Natural killer cell (primary cell): Measurements from ENCODE around the gene NLGN4X. TPM values are rescaled to one million over a fixed set of nuclear protein-coding genes. Genes with fewer than 3 reads are reported as not detected.

ENCODE experiments used
- ATAC-seq, 3 donors: fragments of 150-1000 bp in 2 of 3; fragments of 200-7000 bp in 1 of 3; cut with Tn5 transposase; 1 replicate in 1 of 3; 2 replicates in 2 of 3; pipeline ENCODE4 v1.10.0; 2021; ENCODE audit warnings: mild to moderate bottlenecking in 2 of 3, moderate library complexity in 2 of 3
- DNase-seq, 2 donors: peaks; one replicate each; pipeline versions ENCODE4 v3.0.0 to v3.0.0-alpha.2; 2013 to 2021; ENCODE audit warnings: mixed read lengths in 1 of 2
- H3K27ac ChIP-seq: one replicate; pipeline ENCODE4 v1.5.1; 2013; ENCODE audit warnings: mild to moderate bottlenecking, low read length
- H3K27me3 ChIP-seq: one replicate; pipeline ENCODE4 v1.6.1; 2013; ENCODE audit warnings: low read length; ENCODE audit not compliant: control insufficient read depth, insufficient read depth
- H3K36me3 ChIP-seq: one replicate; pipeline ENCODE4 v1.6.1; 2013; ENCODE audit warnings: low read length; ENCODE audit not compliant: control insufficient read depth, insufficient read depth
- H3K4me1 ChIP-seq: one replicate; pipeline ENCODE4 v1.6.1; 2013; ENCODE audit warnings: low read length; ENCODE audit not compliant: control insufficient read depth, insufficient read depth
- H3K4me3 ChIP-seq: one replicate; pipeline ENCODE4 v1.5.1; 2013; ENCODE audit warnings: low read length
- H3K9me3 ChIP-seq: one replicate; pipeline ENCODE4 v1.6.1; 2013; ENCODE audit warnings: low read length; ENCODE audit not compliant: control insufficient read depth, insufficient read depth
- H3K27ac Mint-ChIP-seq, 2 donors: one replicate each; pipeline ENCODE4 v1.8.0; 2022; ENCODE audit warnings: mild to moderate bottlenecking in 2 of 2, mixed read lengths in 2 of 2, moderate library complexity in 1 of 2
- H3K27me3 Mint-ChIP-seq, 2 donors: one replicate each; pipeline ENCODE4 v1.8.0; 2022; ENCODE audit warnings: low read depth in 2 of 2, mixed read lengths in 2 of 2
- H3K36me3 Mint-ChIP-seq: one replicate; pipeline ENCODE4 v1.8.0; 2022; ENCODE audit warnings: mixed read lengths
- H3K4me1 Mint-ChIP-seq, 2 donors: one replicate each; pipeline ENCODE4 v1.8.0; 2022; ENCODE audit warnings: mixed read lengths in 2 of 2
- H3K4me3 Mint-ChIP-seq: one replicate; pipeline ENCODE4 v1.8.0; 2022; ENCODE audit warnings: mild to moderate bottlenecking, moderate library complexity, mixed read lengths
- H3K9me3 Mint-ChIP-seq, 2 donors: one replicate each; pipeline ENCODE4 v1.8.0; 2022; ENCODE audit warnings: mixed read lengths in 2 of 2
- CTCF ChIP-seq: fragments of 200-600 bp; IDR thresholded peaks from one replicate; pipeline ENCODE4 v1.8.0; 2022; ENCODE audit warnings: antibody characterized with exemption
- WGBS: methylation state at CpG from one replicate; pipeline ENCODE4 v1.1.7; 2013; ENCODE audit warnings: missing lambda C conversion rate; ENCODE audit not compliant: insufficient coverage; 5-methylcytosine and 5-hydroxymethylcytosine counted together
- intact Hi-C: fragments of 100-400 bp; cut with micrococcal nuclease; formaldehyde crosslinking; loops from one replicate; pipeline ENCODE4 v1.14.2; 2022
- total RNA-seq, 4 donors: library from RNA; stranded (reverse); fragments of 120-200 nt in 1 of 4; gene quantifications; one replicate each; pipeline versions ENCODE4 v1.2.3 to v1.2.4, GENCODE V29; 2013 to 2022

NLGN4X gene
- total RNA-seq, 3 donors from 2014 or later (not counting 1 experiment from before 2014, with no cell fraction given): not detected

DNA sequence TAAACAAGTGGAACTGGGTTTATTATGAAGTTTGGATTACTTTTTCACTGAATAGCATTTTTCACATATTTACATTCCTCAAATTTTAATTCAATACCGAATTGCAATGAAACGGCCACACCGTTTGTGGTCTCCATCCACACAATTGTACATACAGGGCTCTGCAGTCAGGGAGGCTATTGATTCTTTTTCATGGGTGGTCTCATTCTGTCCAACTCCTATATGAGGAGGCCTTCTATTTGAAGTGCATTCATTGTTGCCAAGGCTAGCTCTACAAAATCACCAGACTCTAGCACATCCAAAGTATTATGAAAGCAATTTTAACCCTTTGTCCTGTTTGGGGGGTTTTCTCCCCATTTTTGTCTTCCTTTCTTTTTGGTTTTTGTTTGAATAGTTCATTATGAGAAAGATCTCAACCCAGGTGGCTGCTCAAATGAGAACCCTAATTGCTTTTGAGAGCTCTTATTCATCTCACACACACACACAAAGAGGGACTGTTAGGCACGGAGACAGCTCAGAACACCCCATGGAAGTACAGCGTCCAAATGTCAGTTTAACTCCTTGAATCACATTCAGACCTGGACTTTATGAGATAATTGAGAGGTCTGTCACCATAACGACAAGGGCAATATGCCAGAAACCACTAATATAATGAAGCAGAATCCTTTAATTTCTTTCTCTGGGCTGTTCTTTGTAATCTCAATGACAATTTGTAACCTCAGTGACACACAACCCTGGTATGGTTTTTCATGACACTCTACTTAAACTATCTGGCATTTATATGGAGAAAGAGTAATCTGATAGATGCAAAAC, 79.4 kb downstream of the NLGN4X start:
- WGBS: 90% methylated on average over 2 of the region's 6 CpGs
- Histone ChIP-seq H3K36me3 (no peaks in the 10 kb centered on the region), H3K9me3 (no peaks in the 10 kb centered on the region), H3K27ac (no peak overlapping the region), H3K4me1 (no peaks in the 10 kb centered on the region), H3K27me3 (no peaks in the 10 kb centered on the region), H3K4me3 (no peak overlapping the region)
- peaks cover 5 to 6% of the 10 kb centered on the region in 2 donors for H3K9me3 Mint-ChIP-seq
- no peaks in the 10 kb centered on the region for H3K36me3 Mint-ChIP-seq
- H3K27ac Mint-ChIP-seq: no peak overlapping the region
- H3K27me3 Mint-ChIP-seq: no peaks in the 10 kb centered on the region
- no peak for ATAC-seq
- no peak for TF ChIP-seq CTCF
- intact Hi-C loops: no loop called here
- H3K4me1 Mint-ChIP-seq: no peaks in the 10 kb centered on the region
- no peak for DNase-seq
- no peak overlapping the region for H3K4me3 Mint-ChIP-seq

DNA sequence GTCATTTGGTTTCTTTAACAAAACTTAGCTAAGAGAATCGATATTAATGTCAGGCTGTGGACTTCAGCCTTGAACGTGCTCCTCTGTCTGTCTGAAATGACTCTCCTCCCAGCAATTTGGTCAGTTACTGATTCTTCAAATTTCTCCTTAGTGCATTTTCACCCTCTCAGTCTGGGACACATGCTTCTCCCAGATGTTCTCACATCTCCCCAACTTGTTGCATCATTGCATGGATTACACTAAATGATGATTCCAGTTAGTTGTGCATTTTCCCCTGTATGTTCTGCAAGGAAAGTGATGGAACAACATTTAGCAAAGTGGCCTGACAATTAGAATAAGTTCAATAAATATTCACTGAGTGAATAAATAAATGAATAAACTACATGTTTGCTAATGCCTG, 94.4 kb downstream of the NLGN4X start:
- intact Hi-C loops: no loop called here
- no peaks in the 10 kb centered on the region for H3K4me1 Mint-ChIP-seq
- H3K27me3 ChIP-seq: no peaks in the 10 kb centered on the region
- no peak for ATAC-seq
- no peaks in the 10 kb centered on the region for H3K27me3 Mint-ChIP-seq
- H3K4me3 ChIP-seq: no peak overlapping the region
- no peaks in the 10 kb centered on the region for H3K9me3 ChIP-seq
- no peaks in the 10 kb centered on the region for H3K4me1 ChIP-seq
- 87% methylated on average over 2 of the region's 2 CpGs for WGBS
- H3K27ac ChIP-seq: no peak overlapping the region
- H3K4me3 Mint-ChIP-seq: no peak overlapping the region
- no peak for TF ChIP-seq CTCF
- no peaks in the 10 kb centered on the region for H3K36me3 ChIP-seq
- DNase-seq: no peak
- H3K9me3 Mint-ChIP-seq: peaks cover 3 to 5% of the 10 kb centered on the region in 2 donors
- no peak overlapping the region for H3K27ac Mint-ChIP-seq
- H3K36me3 Mint-ChIP-seq: no peaks in the 10 kb centered on the region

DNA sequence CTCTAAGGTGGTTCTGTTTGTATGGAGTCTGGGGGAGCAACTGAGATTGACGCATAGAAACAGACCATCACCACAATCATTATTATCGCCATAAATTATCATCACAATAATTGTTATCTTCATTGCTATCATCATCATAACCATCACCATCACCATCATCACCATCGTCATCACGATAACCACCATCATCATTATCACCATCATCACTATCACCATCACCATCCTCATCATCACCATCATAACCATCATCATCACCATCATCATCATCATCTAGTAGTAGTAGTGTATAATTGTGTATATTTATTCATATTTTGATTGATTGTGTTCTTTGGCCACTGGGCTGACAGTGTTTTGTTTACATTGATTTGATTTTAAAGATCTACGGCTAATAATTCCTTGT, 95.7 kb downstream of the NLGN4X start:
- Histone ChIP-seq H3K9me3 (no peaks in the 10 kb centered on the region), H3K27ac (no peak overlapping the region), H3K27me3 (no peaks in the 10 kb centered on the region), H3K4me3 (no peak overlapping the region), H3K4me1 (no peaks in the 10 kb centered on the region), H3K36me3 (no peaks in the 10 kb centered on the region)
- no peaks in the 10 kb centered on the region for H3K4me1 Mint-ChIP-seq
- no peak for TF ChIP-seq CTCF
- ATAC-seq: no peak
- no peaks in the 10 kb centered on the region for H3K27me3 Mint-ChIP-seq
- intact Hi-C loops: no loop called here
- H3K9me3 Mint-ChIP-seq: peaks cover 2 to 5% of the 10 kb centered on the region in 2 donors
- WGBS: 81% methylated on average over 3 of the region's 5 CpGs
- no peaks in the 10 kb centered on the region for H3K36me3 Mint-ChIP-seq
- H3K27ac Mint-ChIP-seq: no peak overlapping the region
- no peak for DNase-seq
- H3K4me3 Mint-ChIP-seq: no peak overlapping the region

DNA sequence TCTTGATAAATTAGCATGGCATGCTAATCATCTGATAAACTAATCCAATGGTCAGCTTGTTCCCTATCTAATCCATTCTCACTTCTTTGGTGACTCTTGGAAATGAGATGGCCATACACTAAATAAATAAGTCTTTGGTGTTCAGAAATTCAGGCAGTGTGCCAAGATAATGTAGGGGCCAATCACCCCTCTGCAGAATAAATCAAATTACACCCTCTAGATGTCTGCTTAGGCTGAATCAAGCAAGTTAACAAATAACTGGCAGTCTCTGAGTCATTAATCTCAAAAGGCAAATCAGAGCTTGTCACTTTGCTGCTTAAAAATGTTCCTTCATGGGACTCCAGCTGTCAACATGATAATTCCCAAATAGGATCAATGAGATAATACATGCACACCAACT, 97.4 kb downstream of the NLGN4X start:
- Mint-ChIP-seq H3K27ac (no peak overlapping the region), H3K4me1 (no peaks in the 10 kb centered on the region), H3K36me3 (no peaks in the 10 kb centered on the region), H3K27me3 (no peaks in the 10 kb centered on the region), H3K9me3 (peaks cover 0 to 5% of the 10 kb centered on the region in 2 donors), H3K4me3 (no peak overlapping the region)
- H3K4me3 ChIP-seq: no peak overlapping the region
- ATAC-seq (no peak), DNase-seq (no peak)
- H3K27ac ChIP-seq: no peak overlapping the region
- TF ChIP-seq CTCF: no peak
- H3K36me3 ChIP-seq: no peaks in the 10 kb centered on the region
- no peaks in the 10 kb centered on the region for H3K27me3 ChIP-seq
- H3K4me1 ChIP-seq: no peaks in the 10 kb centered on the region
- H3K9me3 ChIP-seq: no peaks in the 10 kb centered on the region
- intact Hi-C loops: no loop called here
